OCI-LY1 (cell line): Measurements from ENCODE around the gene SURF2.

ENCODE experiments used
- H2AFZ ChIP-seq: fragments of 200-600 bp; sonication (generic), shearing (Covaris generic); 2 replicates; pipeline ENCODE4 v1.6.0; 2014; ENCODE audit warnings: antibody characterized with exemption, mild to moderate bottlenecking, low read length
- H3F3A ChIP-seq: fragments of 200-600 bp; sonication (generic), shearing (Covaris generic); 2 replicates; pipeline ENCODE4 v1.6.0; 2014; ENCODE audit warnings: mild to moderate bottlenecking, antibody characterized with exemption, low read length, moderate library complexity; ENCODE audit not compliant: insufficient read depth
- H3K27ac ChIP-seq: fragments of 200-600 bp; sonication (generic); 2 replicates; pipeline ENCODE4 v1.5.1; 2014; ENCODE audit warnings: low read length, mixed run types, mild to moderate bottlenecking, low read depth; ENCODE audit not compliant: poor library complexity, severe bottlenecking
- H3K27me3 ChIP-seq: fragments of 200-600 bp; sonication (generic); 2 replicates; pipeline ENCODE4 v1.6.0; 2014; ENCODE audit warnings: antibody characterized with exemption, mild to moderate bottlenecking, low read length, moderate library complexity; ENCODE audit not compliant: insufficient read depth
- H3K36me3 ChIP-seq: fragments of 200-600 bp; sonication (generic); 2 replicates; pipeline ENCODE4 v1.6.1; 2014; ENCODE audit warnings: mild to moderate bottlenecking, antibody characterized with exemption, low read length, moderate library complexity, mixed read lengths; ENCODE audit not compliant: insufficient read depth
- H3K4me1 ChIP-seq: fragments of 200-600 bp; sonication (generic); 2 replicates; pipeline ENCODE4 v1.5.1; 2014; ENCODE audit warnings: mild to moderate bottlenecking, low read length, moderate library complexity; ENCODE audit not compliant: insufficient read depth, severe bottlenecking
- H3K4me2 ChIP-seq: fragments of 200-600 bp; sonication (generic), shearing (Covaris generic); 2 replicates; pipeline ENCODE4 v1.6.1; 2014; ENCODE audit warnings: low read length
- H3K4me3 ChIP-seq: fragments of 200-600 bp; sonication (generic); 2 replicates; pipeline ENCODE4 v1.5.1; 2014; ENCODE audit warnings: low read length, low read depth, mild to moderate bottlenecking, mixed read lengths; ENCODE audit not compliant: poor library complexity, severe bottlenecking
- H3K79me2 ChIP-seq: fragments of 200-600 bp; shearing (Covaris generic); 2 replicates; pipeline ENCODE4 v1.6.1; 2016; ENCODE audit warnings: mixed run types, low read length, mixed read lengths; ENCODE audit not compliant: insufficient read depth
- H3K9ac ChIP-seq: fragments of 200-600 bp; sonication (generic), shearing (Covaris generic); 2 replicates; pipeline ENCODE4 v1.6.1; 2014; ENCODE audit warnings: mild to moderate bottlenecking, low read length, mixed read lengths
- H3K9me2 ChIP-seq: fragments of 200-600 bp; sonication (generic), shearing (Covaris generic); 2 replicates; pipeline ENCODE4 v1.6.1; 2014; ENCODE audit warnings: low read depth, mild to moderate bottlenecking, low read length, mixed read lengths
- H3K9me3 ChIP-seq: fragments of 200-600 bp; shearing (Covaris generic); 2 replicates; pipeline ENCODE4 v1.6.1; 2014; ENCODE audit warnings: low read length, mixed read lengths
- H4K20me1 ChIP-seq: fragments of 200-600 bp; sonication (generic), shearing (Covaris generic); 2 replicates; pipeline ENCODE4 v1.6.0; 2016; ENCODE audit warnings: mild to moderate bottlenecking, low read length; ENCODE audit not compliant: insufficient read depth
- EZH2 ChIP-seq: fragments of 200-600 bp; sonication (generic), shearing (Covaris generic); IDR thresholded peaks from 2 replicates; pipeline ENCODE4 v1.8.0; 2017; ENCODE audit warnings: borderline replicate concordance, mixed run types, mild to moderate bottlenecking, antibody characterized with exemption, low read length, moderate library complexity, mixed read lengths
- TF ChIP-seq, protein P1 (sequence below): fragments of 200-600 bp; sonication (generic), shearing (Covaris generic); IDR thresholded peaks from 2 replicates; pipeline ENCODE4 v1.5.1; 2017; ENCODE audit warnings: mild to moderate bottlenecking, antibody characterized with exemption, low read length, moderate library complexity, mixed read lengths

SURF2 gene

DNA sequence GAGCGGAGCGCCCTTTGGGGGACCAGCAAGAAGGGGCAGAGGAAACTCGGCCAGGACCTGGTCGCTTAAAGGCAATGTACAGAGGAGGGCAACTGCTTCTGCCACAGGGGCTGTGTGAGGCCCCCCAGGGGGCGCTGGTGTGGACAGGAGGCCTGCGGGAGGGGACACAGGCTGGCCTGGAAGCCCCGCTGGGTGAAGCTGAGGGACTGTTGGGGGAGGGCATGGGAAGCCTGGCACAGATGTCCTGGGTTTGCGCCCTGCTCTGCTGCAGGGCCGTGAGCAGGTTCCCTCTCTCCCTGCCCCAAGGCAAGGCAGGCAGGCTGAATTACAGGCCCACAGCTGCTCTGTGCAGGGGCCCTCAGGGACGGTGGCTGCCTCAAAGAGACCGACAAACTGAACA, 13.8 kb upstream of the SURF2 start:
- H3K27me3 ChIP-seq, result no peaks in the 10 kb centered on the region
- no peak overlapping the region for H3K4me3 ChIP-seq
- peaks cover 75% of the 10 kb centered on the region for H3K36me3 ChIP-seq
- H3K9me3 ChIP-seq, result no peaks in the 10 kb centered on the region
- H3K9me2 ChIP-seq, result no peaks in the 10 kb centered on the region
- H2AFZ ChIP-seq, result no peak overlapping the region
- no peaks in the 10 kb centered on the region for H3F3A ChIP-seq
- H3K9ac ChIP-seq, result no peak overlapping the region
- TF ChIP-seq, protein P1, sequence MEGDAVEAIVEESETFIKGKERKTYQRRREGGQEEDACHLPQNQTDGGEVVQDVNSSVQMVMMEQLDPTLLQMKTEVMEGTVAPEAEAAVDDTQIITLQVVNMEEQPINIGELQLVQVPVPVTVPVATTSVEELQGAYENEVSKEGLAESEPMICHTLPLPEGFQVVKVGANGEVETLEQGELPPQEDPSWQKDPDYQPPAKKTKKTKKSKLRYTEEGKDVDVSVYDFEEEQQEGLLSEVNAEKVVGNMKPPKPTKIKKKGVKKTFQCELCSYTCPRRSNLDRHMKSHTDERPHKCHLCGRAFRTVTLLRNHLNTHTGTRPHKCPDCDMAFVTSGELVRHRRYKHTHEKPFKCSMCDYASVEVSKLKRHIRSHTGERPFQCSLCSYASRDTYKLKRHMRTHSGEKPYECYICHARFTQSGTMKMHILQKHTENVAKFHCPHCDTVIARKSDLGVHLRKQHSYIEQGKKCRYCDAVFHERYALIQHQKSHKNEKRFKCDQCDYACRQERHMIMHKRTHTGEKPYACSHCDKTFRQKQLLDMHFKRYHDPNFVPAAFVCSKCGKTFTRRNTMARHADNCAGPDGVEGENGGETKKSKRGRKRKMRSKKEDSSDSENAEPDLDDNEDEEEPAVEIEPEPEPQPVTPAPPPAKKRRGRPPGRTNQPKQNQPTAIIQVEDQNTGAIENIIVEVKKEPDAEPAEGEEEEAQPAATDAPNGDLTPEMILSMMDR, result peak; percentile 26
- TF ChIP-seq EZH2, result no peak
- no peaks in the 10 kb centered on the region for H4K20me1 ChIP-seq
- no peak overlapping the region for H3K4me2 ChIP-seq
- H3K79me2 ChIP-seq, result no peaks in the 10 kb centered on the region
- no peak overlapping the region for H3K27ac ChIP-seq
- peaks cover 24% of the 10 kb centered on the region for H3K4me1 ChIP-seq

DNA sequence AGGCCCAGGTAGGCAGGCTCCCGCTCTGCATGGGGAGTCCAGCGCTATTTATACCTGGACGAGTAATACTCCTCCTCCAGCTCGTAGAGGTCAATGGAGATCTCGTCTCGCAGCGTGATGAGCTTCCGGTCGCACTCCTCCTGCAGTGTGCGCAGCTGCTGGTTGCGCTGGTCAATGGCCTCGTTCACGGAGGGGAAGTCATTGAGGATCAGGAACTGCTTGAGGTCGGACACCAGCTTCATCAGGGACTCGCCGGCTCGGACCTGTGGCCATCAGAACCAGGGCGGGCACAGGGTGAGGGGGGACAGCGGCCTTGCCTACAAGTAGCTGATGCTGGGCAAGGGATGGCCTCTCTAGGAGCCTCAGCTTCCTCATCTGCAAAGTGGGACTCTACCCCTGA, 12.3 kb upstream of the SURF2 start:
- Histone ChIP-seq H3K4me2 (no peak overlapping the region), H3K9me2 (no peaks in the 10 kb centered on the region), H3K36me3 (peaks cover 76% of the 10 kb centered on the region), H3K9ac (no peak overlapping the region), H3K4me3 (no peak overlapping the region), H4K20me1 (no peaks in the 10 kb centered on the region), H3K79me2 (peaks cover 10% of the 10 kb centered on the region), H3K9me3 (no peaks in the 10 kb centered on the region), H3K4me1 (peaks cover 26% of the 10 kb centered on the region), H3F3A (no peaks in the 10 kb centered on the region), H2AFZ (no peak overlapping the region), H3K27ac (no peak overlapping the region), H3K27me3 (no peaks in the 10 kb centered on the region)
- TF ChIP-seq EZH2, result no peak

DNA sequence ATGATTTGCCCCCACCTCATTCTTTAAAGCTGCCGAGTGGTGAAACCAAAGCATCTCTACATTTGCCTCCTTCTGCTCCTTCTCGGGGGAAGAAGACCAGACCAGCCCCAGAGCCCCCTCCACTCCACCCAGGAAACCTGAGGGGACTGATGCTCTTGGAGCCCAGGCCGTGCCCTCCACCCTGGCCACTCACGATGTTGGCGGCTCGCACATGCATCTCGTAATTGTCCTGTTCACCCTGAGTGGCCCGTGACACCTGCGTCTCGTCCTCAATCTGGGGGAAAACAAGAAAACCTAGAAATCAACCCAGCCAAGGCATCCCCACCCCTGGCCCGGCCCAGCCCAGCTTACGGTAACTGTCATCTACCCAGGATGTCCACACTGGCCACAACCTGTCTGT, 11.4 kb upstream of the SURF2 start:
- Histone ChIP-seq H3K36me3 (peaks cover 76% of the 10 kb centered on the region), H3K9me3 (no peaks in the 10 kb centered on the region), H3K9ac (no peak overlapping the region), H3K27ac (no peak overlapping the region), H3F3A (0 out of 2 replicates have a peak, but pooled peaks cover 2% of the 10 kb centered on the region), H3K4me1 (peaks cover 35% of the 10 kb centered on the region), H3K27me3 (no peaks in the 10 kb centered on the region), H3K9me2 (no peaks in the 10 kb centered on the region), H4K20me1 (no peaks in the 10 kb centered on the region), H3K4me3 (no peak overlapping the region), H3K79me2 (peaks cover 13% of the 10 kb centered on the region), H3K4me2 (no peak overlapping the region), H2AFZ (no peak overlapping the region)
- TF ChIP-seq, protein P1, result no peak
- no peak for TF ChIP-seq EZH2

GRCh38 chr9:133345596-133345995, 10.8 kb upstream of the SURF2 start:
- Histone ChIP-seq H3K27me3 (no peaks in the 10 kb centered on the region), H4K20me1 (no peaks in the 10 kb centered on the region), H3K9me2 (no peaks in the 10 kb centered on the region), H3K27ac (no peak overlapping the region), H3K9me3 (no peaks in the 10 kb centered on the region), H3F3A (peaks cover 6% of the 10 kb centered on the region; the same call in 1 of the 2 replicates), H3K4me3 (no peak overlapping the region), H3K79me2 (peaks cover 13% of the 10 kb centered on the region), H3K4me2 (no peak overlapping the region), H2AFZ (no peak overlapping the region), H3K9ac (no peak overlapping the region), H3K36me3 (peaks cover 76% of the 10 kb centered on the region), H3K4me1 (peaks cover 35% of the 10 kb centered on the region)
- TF ChIP-seq, protein P1, result no peak
- TF ChIP-seq EZH2, result no peak
